HepG2 (cell line): ENCODE results near the gene ZBTB20. TPM values are rescaled to one million over a fixed set of nuclear protein-coding genes. Genes with fewer than 3 reads are reported as not detected.

Experiments
- FIP1L1 ChIP-seq: fragments of 200-400 bp; formaldehyde crosslinking; IDR thresholded peaks from 2 replicates; pipeline ENCODE4 v1.6.1; 2018; ENCODE audit warnings: low read depth, mild to moderate bottlenecking, low read length, moderate library complexity, borderline replicate concordance; ENCODE audit not compliant: insufficient read depth
- KDM3A ChIP-seq: IDR thresholded peaks from 2 replicates; pipeline ENCODE4 v1.6.1; 2018; ENCODE audit warnings: low read depth, missing compliant biosample characterization
- ZC3H13 ChIP-seq: sonication (generic); formaldehyde crosslinking; IDR thresholded peaks from 2 replicates; pipeline ENCODE4 v1.8.1; 2023; ENCODE audit warnings: mild to moderate bottlenecking, missing genetic modification reagents, moderate library complexity
- ZNF446 ChIP-seq: sonication (generic); formaldehyde crosslinking; IDR thresholded peaks from 2 replicates; pipeline ENCODE4 v1.5.0; 2020; ENCODE audit warnings: mild to moderate bottlenecking, missing genetic modification reagents
- ZNF772 ChIP-seq: sonication (generic); formaldehyde crosslinking; IDR thresholded peaks from 2 replicates; pipeline ENCODE4 v1.5.0; 2020; ENCODE audit warnings: mild to moderate bottlenecking, missing genetic modification reagents
- ZNF775 ChIP-seq: sonication (generic); formaldehyde crosslinking; IDR thresholded peaks from 2 replicates; pipeline ENCODE4 v1.4.0; 2020; ENCODE audit warnings: missing genetic modification reagents, mild to moderate bottlenecking, moderate library complexity, borderline replicate concordance
- polyA plus RNA-seq, 8 experiments: library from polyadenylated mRNA; depleted of rRNA in 3 of 8; stranded (reverse) in 7 of 8; unstranded in 1 of 8; fragments of >200 nt; fragmentation: Illumina TruSeq in 4 of 8; extraction: Trizol in 4 of 8; gene quantifications; 2 replicates each; pipeline versions ENCODE4 v1.2.1 to v1.2.3, GENCODE V29; 2011 to 2016; ENCODE audit warnings: low read depth in 4 of 8, missing spikeins in 1 of 8, mixed read lengths in 1 of 8; ENCODE audit not compliant: insufficient read depth in 1 of 8
- total RNA-seq, 5 experiments: library from RNA; depleted of rRNA; stranded (reverse); fragments of >200 nt; fragmentation: Illumina TruSeq; extraction: Trizol; gene quantifications; 2 replicates each; pipeline ENCODE4 v1.2.3, GENCODE V29; 2016; ENCODE audit warnings: low read depth in 1 of 5
- TF ChIP-seq, protein P1 (sequence below): sonication (generic); formaldehyde crosslinking; IDR thresholded peaks from 2 replicates; pipeline ENCODE4 v1.4.0; 2020; ENCODE audit warnings: missing genetic modification reagents, borderline replicate concordance
- TF ChIP-seq, protein P2 (sequence below), 2 experiments: fragments of 450-650 bp in 1 of 2; sonication (generic) in 1 of 2; formaldehyde crosslinking in 1 of 2; IDR thresholded peaks; 2 replicates each; pipeline versions ENCODE4 v1.6.1 to v1.8.0; 2016 to 2022; ENCODE audit warnings: antibody characterized with exemption in 1 of 2, mild to moderate bottlenecking in 1 of 2, missing genetic modification reagents in 1 of 2
- TF ChIP-seq, protein P3 (sequence below): sonication (generic); formaldehyde crosslinking; IDR thresholded peaks from 2 replicates; pipeline ENCODE4 v1.4.0; 2020; ENCODE audit warnings: missing genetic modification reagents
- TF ChIP-seq, protein P4 (sequence below): IDR thresholded peaks from 2 replicates; pipeline ENCODE4 v1.6.1; 2016; ENCODE audit warnings: low read depth

ZBTB20 gene
- total and polyA plus RNA-seq, 2 of the 13 experiments (the other 11 are each of a cell fraction or from before 2014, with no cell fraction given) = 1.9 to 8.8 TPM

DNA sequence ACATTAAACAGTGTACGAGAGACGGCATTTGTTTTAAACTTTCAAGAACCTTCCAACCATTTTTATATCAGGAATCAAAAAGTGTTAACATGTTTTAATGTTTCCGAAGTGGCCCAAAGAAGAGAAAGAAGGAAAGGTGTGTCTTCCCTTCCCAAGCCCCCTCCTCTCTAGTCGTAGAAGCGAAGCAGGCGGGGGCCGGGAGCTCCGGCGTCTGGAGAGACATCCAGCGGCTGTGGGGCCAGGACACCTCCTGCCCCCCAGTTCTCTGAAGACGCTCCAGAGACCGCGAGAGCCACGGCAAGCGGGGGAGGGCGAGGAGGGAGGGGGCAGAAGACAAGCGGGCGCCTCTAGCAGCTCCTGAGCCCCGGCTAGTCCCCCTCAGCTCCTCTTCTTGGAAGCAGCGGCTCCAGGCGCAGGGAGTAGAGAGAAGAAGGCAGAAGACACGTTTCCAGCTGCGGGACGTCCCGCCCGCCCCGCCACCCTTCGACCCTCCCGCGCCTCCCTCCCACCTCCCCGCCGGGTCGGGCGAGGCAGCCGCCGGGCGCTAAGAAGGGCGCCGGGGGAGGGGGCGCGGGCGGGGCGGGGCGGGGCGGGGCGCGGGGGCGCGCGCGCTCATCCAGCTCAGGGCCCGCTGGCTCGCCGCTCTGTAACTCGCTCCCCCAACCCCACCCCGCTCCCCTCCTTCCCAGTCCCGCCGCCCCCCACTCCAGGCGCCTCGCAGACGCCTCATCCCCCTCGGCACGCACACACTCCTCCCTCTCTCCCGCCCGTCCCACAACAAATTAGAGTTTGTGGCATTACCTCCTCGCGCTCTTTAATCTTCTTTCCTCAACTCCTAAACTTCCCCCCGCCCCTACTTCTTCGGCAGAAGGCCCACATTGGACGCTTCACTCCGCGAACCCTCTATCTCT lies at the start of gene ZBTB20 (continued):
- TF ChIP-seq, protein P1, sequence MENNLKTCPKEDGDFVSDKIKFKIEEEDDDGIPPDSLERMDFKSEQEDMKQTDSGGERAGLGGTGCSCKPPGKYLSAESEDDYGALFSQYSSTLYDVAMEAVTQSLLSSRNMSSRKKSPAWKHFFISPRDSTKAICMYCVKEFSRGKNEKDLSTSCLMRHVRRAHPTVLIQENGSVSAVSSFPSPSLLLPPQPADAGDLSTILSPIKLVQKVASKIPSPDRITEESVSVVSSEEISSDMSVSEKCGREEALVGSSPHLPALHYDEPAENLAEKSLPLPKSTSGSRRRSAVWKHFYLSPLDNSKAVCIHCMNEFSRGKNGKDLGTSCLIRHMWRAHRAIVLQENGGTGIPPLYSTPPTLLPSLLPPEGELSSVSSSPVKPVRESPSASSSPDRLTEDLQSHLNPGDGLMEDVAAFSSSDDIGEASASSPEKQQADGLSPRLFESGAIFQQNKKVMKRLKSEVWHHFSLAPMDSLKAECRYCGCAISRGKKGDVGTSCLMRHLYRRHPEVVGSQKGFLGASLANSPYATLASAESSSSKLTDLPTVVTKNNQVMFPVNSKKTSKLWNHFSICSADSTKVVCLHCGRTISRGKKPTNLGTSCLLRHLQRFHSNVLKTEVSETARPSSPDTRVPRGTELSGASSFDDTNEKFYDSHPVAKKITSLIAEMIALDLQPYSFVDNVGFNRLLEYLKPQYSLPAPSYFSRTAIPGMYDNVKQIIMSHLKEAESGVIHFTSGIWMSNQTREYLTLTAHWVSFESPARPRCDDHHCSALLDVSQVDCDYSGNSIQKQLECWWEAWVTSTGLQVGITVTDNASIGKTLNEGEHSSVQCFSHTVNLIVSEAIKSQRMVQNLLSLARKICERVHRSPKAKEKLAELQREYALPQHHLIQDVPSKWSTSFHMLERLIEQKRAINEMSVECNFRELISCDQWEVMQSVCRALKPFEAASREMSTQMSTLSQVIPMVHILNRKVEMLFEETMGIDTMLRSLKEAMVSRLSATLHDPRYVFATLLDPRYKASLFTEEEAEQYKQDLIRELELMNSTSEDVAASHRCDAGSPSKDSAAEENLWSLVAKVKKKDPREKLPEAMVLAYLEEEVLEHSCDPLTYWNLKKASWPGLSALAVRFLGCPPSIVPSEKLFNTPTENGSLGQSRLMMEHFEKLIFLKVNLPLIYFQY (CRISPR knock-in tag) = no peak
- TF ChIP-seq ZNF775 (CRISPR knock-in tag) (no peak), KDM3A (CRISPR knock-in tag) (no peak), ZNF772 (CRISPR knock-in tag) (no peak), FIP1L1 (no peak), ZC3H13 (CRISPR knock-in tag) (no peak), ZNF446 (no peak)
- TF ChIP-seq, protein P2, sequence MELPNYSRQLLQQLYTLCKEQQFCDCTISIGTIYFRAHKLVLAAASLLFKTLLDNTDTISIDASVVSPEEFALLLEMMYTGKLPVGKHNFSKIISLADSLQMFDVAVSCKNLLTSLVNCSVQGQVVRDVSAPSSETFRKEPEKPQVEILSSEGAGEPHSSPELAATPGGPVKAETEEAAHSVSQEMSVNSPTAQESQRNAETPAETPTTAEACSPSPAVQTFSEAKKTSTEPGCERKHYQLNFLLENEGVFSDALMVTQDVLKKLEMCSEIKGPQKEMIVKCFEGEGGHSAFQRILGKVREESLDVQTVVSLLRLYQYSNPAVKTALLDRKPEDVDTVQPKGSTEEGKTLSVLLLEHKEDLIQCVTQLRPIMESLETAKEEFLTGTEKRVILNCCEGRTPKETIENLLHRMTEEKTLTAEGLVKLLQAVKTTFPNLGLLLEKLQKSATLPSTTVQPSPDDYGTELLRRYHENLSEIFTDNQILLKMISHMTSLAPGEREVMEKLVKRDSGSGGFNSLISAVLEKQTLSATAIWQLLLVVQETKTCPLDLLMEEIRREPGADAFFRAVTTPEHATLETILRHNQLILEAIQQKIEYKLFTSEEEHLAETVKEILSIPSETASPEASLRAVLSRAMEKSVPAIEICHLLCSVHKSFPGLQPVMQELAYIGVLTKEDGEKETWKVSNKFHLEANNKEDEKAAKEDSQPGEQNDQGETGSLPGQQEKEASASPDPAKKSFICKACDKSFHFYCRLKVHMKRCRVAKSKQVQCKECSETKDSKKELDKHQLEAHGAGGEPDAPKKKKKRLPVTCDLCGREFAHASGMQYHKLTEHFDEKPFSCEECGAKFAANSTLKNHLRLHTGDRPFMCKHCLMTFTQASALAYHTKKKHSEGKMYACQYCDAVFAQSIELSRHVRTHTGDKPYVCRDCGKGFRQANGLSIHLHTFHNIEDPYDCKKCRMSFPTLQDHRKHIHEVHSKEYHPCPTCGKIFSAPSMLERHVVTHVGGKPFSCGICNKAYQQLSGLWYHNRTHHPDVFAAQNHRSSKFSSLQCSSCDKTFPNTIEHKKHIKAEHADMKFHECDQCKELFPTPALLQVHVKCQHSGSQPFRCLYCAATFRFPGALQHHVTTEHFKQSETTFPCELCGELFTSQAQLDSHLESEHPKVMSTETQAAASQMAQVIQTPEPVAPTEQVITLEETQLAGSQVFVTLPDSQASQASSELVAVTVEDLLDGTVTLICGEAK (IDR thresholded peaks at IDR 0.05) = no peak
- TF ChIP-seq, protein P2 (CRISPR knock-in tag; IDR thresholded peaks at IDR 0.05) = no peak; the same call in 1 of the 2 replicates
- TF ChIP-seq, protein P3, sequence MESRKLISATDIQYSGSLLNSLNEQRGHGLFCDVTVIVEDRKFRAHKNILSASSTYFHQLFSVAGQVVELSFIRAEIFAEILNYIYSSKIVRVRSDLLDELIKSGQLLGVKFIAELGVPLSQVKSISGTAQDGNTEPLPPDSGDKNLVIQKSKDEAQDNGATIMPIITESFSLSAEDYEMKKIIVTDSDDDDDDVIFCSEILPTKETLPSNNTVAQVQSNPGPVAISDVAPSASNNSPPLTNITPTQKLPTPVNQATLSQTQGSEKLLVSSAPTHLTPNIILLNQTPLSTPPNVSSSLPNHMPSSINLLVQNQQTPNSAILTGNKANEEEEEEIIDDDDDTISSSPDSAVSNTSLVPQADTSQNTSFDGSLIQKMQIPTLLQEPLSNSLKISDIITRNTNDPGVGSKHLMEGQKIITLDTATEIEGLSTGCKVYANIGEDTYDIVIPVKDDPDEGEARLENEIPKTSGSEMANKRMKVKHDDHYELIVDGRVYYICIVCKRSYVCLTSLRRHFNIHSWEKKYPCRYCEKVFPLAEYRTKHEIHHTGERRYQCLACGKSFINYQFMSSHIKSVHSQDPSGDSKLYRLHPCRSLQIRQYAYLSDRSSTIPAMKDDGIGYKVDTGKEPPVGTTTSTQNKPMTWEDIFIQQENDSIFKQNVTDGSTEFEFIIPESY (CRISPR knock-in tag) = no peak
- TF ChIP-seq, protein P4, sequence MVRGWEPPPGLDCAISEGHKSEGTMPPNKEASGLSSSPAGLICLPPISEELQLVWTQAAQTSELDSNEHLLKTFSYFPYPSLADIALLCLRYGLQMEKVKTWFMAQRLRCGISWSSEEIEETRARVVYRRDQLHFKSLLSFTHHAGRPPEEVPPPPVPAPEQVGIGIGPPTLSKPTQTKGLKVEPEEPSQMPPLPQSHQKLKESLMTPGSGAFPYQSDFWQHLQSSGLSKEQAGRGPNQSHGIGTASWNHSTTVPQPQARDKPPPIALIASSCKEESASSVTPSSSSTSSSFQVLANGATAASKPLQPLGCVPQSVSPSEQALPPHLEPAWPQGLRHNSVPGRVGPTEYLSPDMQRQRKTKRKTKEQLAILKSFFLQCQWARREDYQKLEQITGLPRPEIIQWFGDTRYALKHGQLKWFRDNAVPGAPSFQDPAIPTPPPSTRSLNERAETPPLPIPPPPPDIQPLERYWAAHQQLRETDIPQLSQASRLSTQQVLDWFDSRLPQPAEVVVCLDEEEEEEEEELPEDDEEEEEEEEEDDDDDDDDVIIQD (CRISPR knock-in tag) = no peak
